ENCODE data around the gene UAP1. TPM values are rescaled to one million over a fixed set of nuclear protein-coding genes. Genes with fewer than 3 reads are reported as not detected.
"Not testable (repeated sequence)": the region's sequence is repeated elsewhere in the genome, so short reads cannot be mapped to it uniquely, and the experiment has no call there.

The UAP1 gene
- total and polyA plus RNA-seq, 3 donors from 2014 or later = 110 to 161 (median 128) TPM

GRCh38 chr1:162578071-162578700 is 16.7 kb downstream of the UAP1 start:
- H3K4me1 ChIP-seq = peaks cover 5% of the 10 kb centered on the region
- H3K36me3 ChIP-seq (ENCODE audit: low read depth, missing control alignments) = no peaks in the 10 kb centered on the region
- no peaks in the 10 kb centered on the region for H3K27me3 ChIP-seq
- H3K4me3 ChIP-seq = no peak overlapping the region
- peak overlapping the region in 1 of 2 donors; percentile 8 for H3K27ac ChIP-seq
- TF ChIP-seq, protein P1, sequence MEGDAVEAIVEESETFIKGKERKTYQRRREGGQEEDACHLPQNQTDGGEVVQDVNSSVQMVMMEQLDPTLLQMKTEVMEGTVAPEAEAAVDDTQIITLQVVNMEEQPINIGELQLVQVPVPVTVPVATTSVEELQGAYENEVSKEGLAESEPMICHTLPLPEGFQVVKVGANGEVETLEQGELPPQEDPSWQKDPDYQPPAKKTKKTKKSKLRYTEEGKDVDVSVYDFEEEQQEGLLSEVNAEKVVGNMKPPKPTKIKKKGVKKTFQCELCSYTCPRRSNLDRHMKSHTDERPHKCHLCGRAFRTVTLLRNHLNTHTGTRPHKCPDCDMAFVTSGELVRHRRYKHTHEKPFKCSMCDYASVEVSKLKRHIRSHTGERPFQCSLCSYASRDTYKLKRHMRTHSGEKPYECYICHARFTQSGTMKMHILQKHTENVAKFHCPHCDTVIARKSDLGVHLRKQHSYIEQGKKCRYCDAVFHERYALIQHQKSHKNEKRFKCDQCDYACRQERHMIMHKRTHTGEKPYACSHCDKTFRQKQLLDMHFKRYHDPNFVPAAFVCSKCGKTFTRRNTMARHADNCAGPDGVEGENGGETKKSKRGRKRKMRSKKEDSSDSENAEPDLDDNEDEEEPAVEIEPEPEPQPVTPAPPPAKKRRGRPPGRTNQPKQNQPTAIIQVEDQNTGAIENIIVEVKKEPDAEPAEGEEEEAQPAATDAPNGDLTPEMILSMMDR (IDR thresholded peaks at IDR 0.05) = no peak
- TF ChIP-seq POLR2A (IDR thresholded peaks at IDR 0.05) = no peak
- DNase-seq = no peak
- intact Hi-C loops (cut with DNase I; ENCODE audit: low total_unique reads) = no loop called here
- 57 to 60% methylated on average over 4 of the region's 4 CpGs for WGBS, 2 donors
- H3K9me3 ChIP-seq = no peaks in the 10 kb centered on the region

- H3K4me1 ChIP-seq = no peaks in the 10 kb centered on the region
- no peak overlapping the region for H3K4me3 ChIP-seq
- no peaks in the 10 kb centered on the region for H3K36me3 ChIP-seq (ENCODE audit: low read depth, missing control alignments)
- no peaks in the 10 kb centered on the region for H3K9me3 ChIP-seq
- H3K27ac ChIP-seq = no peak overlapping the region
- WGBS, 2 donors = 93 to 98% methylated on average over 1 of the region's 1 CpG
- TF ChIP-seq POLR2A (IDR thresholded peaks at IDR 0.05) = no peak
- TF ChIP-seq, protein P1 (IDR thresholded peaks at IDR 0.05) = no peak
- intact Hi-C loops (cut with DNase I; ENCODE audit: low total_unique reads) = no loop called here
- no peak for DNase-seq
- H3K27me3 ChIP-seq = no peaks in the 10 kb centered on the region
Measured at GRCh38 chr1:162578936-162579335, 17.4 kb downstream of the UAP1 start.

DNA sequence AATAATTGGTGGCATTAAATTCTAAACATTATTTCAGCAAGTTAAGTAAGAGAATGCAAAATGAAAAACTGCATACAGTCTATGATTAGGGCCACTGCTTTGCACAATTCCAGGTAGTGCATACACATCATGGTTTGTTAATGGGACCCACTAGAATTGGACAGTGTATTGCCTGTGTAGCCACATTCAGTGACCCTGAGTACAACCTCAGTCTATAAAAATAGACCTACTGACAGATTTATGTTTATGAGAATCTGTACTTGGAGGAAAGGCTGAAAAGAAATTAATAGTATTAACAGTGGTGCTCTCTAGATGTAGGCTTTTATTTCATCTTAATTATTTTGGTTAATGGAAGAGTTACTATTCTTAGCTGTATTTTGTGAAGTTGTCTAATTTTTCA is 18.8 kb downstream of the UAP1 start:
- intact Hi-C loops (cut with DNase I; ENCODE audit: low total_unique reads) = no loop called here
- H3K27me3 ChIP-seq = no peaks in the 10 kb centered on the region
- no peaks in the 10 kb centered on the region for H3K4me1 ChIP-seq
- no peak for DNase-seq
- H3K27ac ChIP-seq = no peak overlapping the region
- no peaks in the 10 kb centered on the region for H3K9me3 ChIP-seq
- TF ChIP-seq, protein P1 (IDR thresholded peaks at IDR 0.05) = no peak
- no peak for TF ChIP-seq POLR2A (IDR thresholded peaks at IDR 0.05)
- no peaks in the 10 kb centered on the region for H3K36me3 ChIP-seq (ENCODE audit: low read depth, missing control alignments)
- H3K4me3 ChIP-seq = no peak overlapping the region

GRCh38 chr1:162582901-162583300 is 21.4 kb downstream of the UAP1 start:
- H3K27me3 ChIP-seq; H3K27ac ChIP-seq; DNase-seq; intact Hi-C loops (cut with DNase I; ENCODE audit: low total_unique reads); H3K4me1 ChIP-seq; H3K9me3 ChIP-seq; H3K36me3 ChIP-seq (ENCODE audit: low read depth, missing control alignments); H3K4me3 ChIP-seq: not testable (repeated sequence)
- 76% methylated on average over 6 of the region's 6 CpGs for WGBS, 2 donors

- H3K9me3 ChIP-seq; H3K27ac ChIP-seq; H3K27me3 ChIP-seq; H3K36me3 ChIP-seq (ENCODE audit: low read depth, missing control alignments); H3K4me3 ChIP-seq; intact Hi-C loops (cut with DNase I; ENCODE audit: low total_unique reads); H3K4me1 ChIP-seq; DNase-seq: not testable (repeated sequence)
- whole genome bisulfite sequencing, 2 donors = 96 to 98% methylated on average over 4 of the region's 4 CpGs
Measured at GRCh38 chr1:162585101-162585500, 23.6 kb downstream of the UAP1 start.

DNA sequence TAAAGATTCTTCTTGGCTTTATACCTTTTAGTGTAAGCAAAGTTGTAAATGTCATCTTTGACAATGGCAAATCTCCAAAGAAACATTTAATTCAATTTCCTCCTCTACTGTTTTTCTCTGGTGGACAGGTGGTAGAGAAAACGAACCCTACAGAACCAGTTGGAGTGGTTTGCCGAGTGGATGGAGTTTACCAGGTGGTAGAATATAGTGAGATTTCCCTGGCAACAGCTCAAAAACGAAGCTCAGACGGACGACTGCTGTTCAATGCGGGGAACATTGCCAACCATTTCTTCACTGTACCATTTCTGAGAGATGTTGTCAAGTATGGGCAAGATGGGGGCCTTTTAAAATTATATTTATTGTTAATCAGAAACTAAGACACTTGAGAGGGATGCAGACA is 25.8 kb downstream of the UAP1 start:
- TF ChIP-seq POLR2A (IDR thresholded peaks at IDR 0.05) = no peak
- TF ChIP-seq, protein P1 (IDR thresholded peaks at IDR 0.05) = no peak
- WGBS, 2 donors = 79 to 84% methylated on average over 6 of the region's 6 CpGs
- Histone ChIP-seq H3K36me3 (ENCODE audit: low read depth, missing control alignments) (no peaks in the 10 kb centered on the region), H3K27me3 (no peaks in the 10 kb centered on the region), H3K4me3 (no peak overlapping the region), H3K9me3 (no peaks in the 10 kb centered on the region), H3K4me1 (no peaks in the 10 kb centered on the region), H3K27ac (no peak overlapping the region)
- no peak for DNase-seq
- intact Hi-C loops (cut with DNase I; ENCODE audit: low total_unique reads) = no loop called here
